HG02642 (cell line): ENCODE measurements around the gene ARHGAP28.
"Not testable (repeated sequence)": the region's sequence is repeated elsewhere in the genome, so short reads cannot be mapped to it uniquely, and the experiment has no call there.

Source experiments
- ATAC-seq: cut with Tn5 transposase; IDR thresholded peaks from one replicate; pipeline ENCODE4 v1.9.1; 2021; ENCODE audit warnings: mild to moderate bottlenecking; ENCODE audit not compliant: unreplicated experiment, poor library complexity

Gene ARHGAP28

DNA sequence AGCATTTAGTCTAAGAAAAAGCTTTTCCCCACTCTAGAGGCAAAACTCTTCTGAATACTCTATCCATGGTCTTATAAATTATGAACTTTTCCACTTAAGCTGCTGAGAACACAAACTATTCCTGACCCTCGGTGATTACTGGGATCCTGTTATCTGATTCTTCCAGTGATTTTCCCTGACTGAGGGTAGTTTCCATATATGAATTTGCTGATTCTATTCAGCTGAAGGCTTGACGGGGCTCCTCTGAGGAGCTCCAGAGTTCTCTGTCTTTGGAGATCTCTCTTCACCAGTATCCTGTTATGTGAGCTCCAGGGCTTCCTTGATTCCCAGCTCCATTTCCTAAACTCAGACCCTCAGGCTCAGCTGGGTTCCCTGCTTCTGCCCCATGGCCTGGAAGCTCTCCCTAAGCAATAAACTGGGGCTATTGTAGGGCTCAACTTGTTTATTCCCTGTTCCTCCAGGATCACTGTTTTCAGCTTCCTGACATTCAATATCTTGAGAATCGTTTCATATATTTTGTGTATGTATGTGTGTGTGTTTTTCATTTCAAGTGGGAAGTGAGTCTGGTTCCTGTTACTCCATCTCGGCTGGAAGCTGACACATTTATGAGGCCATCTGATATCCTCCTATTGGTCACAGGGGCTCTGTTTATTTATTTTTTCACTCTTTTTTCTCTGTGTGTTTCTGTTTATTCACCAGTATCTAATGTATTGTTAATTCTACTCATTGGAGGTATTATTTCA is 78.2 kb downstream of the ARHGAP28 start:
- no peak for ATAC-seq

DNA sequence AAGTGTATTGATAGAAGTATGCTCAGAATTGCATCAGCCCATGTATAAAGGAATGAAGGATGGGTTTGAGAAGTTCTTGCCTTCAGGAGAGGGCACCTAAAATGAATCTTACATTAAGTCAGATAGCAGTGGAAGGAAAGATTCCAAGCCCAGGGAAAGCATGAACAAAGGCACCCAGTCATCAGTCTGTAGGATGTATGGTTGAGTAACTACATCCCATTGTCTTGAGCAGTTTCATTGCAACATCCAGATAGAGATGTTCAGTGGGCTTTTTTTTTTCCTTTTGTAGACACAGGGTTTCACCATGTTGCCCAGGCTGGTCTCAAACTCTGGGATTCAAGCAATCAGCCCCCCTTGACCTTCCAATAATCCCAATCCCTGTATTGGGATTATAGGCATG is 80.7 kb downstream of the ARHGAP28 start:
- ATAC-seq: no peak

- ATAC-seq: no peak
Observed at GRCh38 chr18:6811816-6812215, 82.3 kb downstream of the ARHGAP28 start.

- no peak for ATAC-seq
Observed at GRCh38 chr18:6814882-6815425, 85.4 kb downstream of the ARHGAP28 start.

DNA sequence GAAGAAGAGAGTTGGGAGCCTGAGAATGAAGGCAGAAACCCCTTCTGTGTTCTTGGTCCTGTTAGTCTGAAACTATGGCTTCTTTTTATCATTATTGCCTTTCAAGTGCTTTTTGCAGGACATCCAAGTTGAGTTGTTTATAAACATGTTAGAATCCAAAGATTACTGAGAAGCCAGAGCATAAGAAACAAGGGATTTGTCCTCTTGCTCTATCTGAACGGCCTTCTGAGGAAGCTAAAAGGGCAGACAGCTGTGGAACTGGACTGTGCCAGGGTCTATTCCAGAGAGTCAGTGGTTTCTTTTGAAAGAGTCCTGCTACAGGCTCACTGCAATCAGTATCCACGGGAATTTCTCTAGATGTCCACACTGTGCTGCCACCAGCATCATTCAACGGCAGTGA is 86.6 kb downstream of the ARHGAP28 start:
- ATAC-seq: no peak

DNA sequence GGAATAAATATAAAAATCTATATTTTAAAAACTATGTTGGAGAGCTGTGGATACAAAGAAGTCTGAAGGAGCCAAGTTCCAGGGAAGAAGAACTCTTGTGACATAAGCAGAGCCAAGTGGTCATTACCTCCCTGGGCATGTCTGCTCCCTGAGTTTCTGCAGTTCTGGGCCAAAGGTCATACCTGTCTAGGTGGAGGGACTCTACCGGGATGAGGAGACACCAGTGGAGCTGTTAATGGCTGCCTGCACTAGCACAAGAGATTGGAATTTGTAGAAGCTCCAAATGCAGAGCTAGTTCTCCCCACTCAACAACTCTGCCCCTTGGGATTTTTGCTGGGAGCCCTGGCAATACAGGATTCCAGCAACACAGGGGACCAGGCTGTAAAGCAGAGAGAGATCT is 89.8 kb downstream of the ARHGAP28 start:
- ATAC-seq: no peak

DNA sequence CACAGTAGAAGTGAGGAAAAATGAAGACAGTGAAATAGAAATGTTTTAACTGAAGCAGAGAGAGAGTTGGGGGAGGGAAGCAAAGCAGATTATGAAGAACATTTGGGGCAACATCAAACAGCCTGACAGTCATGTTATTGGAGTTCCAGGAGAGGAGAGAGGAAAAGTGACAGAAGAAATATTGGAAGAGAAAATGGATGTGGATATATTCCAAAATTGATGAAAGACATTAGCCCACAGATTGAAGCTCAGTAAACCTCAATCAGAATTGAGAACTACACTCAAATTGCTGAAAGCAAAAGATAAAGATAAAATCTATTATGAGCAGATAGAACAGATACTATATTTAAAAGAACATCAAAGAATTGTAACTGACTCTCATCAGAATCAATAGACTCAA is 90.8 kb downstream of the ARHGAP28 start:
- no peak for ATAC-seq

GRCh38 chr18:6821356-6821755 is 91.8 kb downstream of the ARHGAP28 start:
- no peak for ATAC-seq

- not testable (repeated sequence) for ATAC-seq
Observed at GRCh38 chr18:6827161-6827560, 97.6 kb downstream of the ARHGAP28 start.

DNA sequence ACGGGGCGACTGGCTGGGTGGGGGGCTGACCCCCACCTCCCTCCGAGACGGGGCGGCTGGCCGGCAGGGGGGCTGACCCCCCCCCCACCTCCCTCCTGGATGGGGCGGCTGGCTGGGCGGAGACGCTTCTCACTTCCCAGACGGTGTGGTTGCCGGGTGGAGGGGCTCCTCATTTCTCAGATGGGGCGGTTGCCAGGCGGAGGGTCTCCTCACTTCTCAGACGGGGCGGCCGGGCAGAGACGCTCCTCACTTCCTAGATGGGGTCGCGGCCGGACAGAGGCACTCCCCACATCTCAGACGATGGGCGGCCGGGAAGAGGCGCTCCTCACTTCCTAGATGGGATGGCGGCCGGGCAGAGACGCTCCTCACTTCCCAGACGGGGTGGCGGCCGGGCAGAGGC is 98.0 kb downstream of the ARHGAP28 start:
- ATAC-seq: not testable (repeated sequence)

DNA sequence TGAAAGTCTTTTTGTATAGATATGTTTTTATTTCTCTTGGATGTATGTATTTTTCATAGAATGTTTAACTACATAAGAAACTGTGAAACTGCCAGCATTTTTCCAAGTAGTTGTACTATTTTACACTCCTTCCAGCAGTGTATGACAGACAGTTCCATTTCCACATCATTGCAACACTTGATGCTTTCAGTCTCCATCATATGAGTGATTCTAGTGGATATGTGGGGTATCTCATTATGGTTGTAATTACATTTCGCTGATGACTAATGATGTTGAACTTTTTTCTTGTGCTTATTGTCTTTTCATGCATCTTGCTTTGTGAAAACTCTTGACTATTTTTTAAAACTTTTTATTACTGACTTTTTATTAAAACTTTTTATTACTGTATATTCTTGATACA is 101.4 kb downstream of the ARHGAP28 start:
- no peak for ATAC-seq

GRCh38 chr18:6835345-6835744 is 105.8 kb downstream of the ARHGAP28 start:
- no peak for ATAC-seq

DNA sequence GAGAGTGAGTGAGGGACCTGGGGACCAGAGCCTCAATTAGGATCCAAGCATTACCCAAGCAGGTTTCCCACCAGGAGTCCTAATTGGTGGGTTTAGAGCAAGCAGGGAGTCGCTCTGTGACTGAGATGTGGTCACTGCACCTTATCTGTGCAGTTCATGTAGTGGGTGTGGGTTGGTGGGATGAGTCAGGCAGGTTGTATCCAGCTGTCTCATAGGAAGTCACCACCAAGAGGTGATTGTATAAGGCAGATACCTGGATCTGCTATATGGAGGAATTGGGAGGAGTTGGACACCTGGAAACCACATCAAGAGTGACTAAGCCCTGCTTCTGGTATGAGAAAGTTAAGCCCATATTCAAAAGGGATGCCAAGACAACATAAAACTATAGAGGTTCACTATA is 106.8 kb downstream of the ARHGAP28 start:
- no peak for ATAC-seq

GRCh38 chr18:6837904-6838303 is 108.4 kb downstream of the ARHGAP28 start:
- no peak for ATAC-seq

DNA sequence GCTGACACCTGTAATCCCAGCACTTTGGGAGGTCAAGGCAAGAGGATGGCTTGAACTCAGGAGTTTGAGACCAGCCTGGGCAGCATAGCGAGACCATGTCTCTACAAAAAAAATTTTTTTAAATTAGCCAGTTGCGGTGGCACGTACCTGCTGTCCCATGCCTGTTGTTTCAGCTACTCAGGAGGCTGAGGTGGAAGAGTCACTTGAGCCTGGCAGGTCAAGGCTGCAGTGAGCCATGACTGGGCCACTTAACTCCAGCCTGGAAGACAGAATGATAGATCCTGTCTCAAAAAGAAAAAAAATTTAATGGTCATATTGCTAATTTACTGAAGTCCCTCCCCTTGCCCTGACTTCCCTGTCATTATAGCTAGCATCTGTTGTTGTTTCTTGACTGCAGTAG is 112.6 kb downstream of the ARHGAP28 start:
- no peak for ATAC-seq

GRCh38 chr18:6843308-6843707 is 113.8 kb downstream of the ARHGAP28 start:
- no peak for ATAC-seq

- ATAC-seq: not testable (repeated sequence)
Observed at GRCh38 chr18:6845521-6845920, 116.0 kb downstream of the ARHGAP28 start.

DNA sequence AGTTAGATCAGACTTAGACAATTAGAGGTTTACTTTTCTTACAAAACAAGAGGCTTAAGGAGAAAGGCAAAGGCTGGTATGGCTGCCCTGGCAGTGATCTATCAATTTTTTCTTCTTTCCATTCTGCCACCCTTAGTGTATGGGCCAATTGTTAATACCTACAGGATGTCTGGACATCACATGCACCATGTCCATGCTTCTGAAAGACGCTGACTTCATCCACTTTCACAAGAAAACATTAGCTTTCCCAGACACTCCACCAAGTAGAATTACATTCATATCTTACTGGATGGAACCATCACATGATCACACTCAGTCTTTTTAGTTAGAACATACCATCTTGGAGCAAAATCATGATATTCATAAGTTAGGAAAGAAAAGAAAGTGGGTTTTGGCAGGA is 120.9 kb downstream of the ARHGAP28 start:
- ATAC-seq: no peak

DNA sequence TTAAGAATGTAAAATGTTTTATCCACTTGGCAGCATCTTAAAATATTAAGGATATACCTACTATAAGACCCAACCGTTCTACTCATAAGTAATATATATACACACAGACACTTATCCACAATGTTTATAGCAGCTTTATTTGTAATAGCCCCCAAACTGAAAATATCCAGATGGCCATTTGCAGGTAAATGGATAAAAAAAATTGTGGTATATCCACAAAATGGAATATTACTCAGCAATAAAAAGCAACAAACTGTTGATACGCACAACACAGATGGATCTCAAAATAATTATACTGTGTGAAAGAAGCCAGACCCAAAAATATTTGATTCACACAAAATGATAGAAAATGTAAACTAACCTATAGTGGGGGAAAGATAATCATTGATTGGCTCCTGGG is 122.0 kb downstream of the ARHGAP28 start:
- ATAC-seq: no peak

DNA sequence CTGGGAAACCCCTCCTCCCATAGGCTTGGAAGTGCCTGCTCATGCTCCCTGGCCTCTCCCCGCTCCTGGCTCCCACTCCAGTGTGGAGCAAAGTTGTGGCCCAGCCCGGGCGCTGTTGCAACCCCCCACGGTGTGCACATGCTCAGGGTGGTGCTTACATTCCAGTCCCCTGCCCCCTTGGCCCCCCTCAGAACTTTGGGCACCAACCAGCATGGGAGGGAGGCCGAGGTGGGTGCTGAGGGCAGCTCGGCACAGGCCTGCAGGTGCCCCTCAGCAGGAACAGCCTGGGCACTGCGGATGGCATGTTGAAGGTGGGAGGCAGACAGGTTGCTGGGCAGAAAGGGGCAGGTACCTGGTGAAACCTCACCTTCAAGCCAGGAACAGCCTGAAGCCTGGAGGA is 125.3 kb downstream of the ARHGAP28 start:
- ATAC-seq: no peak

GRCh38 chr18:6855767-6856166 is 126.3 kb downstream of the ARHGAP28 start:
- no peak for ATAC-seq

DNA sequence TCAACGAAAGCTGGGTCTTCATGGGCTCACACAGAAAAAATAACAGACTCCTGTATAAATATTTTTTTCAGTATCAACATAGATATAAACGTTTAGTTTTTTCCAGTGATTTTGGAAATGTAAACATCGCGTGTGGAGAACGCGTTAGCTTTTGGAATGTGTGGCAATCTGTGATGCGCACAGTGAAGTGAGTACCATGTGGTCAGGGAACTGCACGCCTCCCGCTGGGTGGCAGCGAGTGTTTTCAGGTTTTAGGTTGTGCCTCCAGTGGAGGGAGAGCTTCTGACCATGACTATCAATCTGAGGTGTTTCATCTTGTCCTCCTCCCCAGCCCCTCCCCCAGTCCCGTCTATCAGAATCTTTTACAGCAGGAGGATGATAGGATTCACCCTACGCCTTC is 127.8 kb downstream of the ARHGAP28 start:
- ATAC-seq: no peak
